ENCODE data around the gene CNKSR1. TPM values are rescaled to one million over a fixed set of nuclear protein-coding genes. Genes with fewer than 3 reads are reported as not detected.

Gene CNKSR1
- total and polyA plus RNA-seq, 2 of the 13 experiments (the other 11 are each of a cell fraction or from before 2014, with no cell fraction given), result 3.4 to 8.9 TPM

DNA sequence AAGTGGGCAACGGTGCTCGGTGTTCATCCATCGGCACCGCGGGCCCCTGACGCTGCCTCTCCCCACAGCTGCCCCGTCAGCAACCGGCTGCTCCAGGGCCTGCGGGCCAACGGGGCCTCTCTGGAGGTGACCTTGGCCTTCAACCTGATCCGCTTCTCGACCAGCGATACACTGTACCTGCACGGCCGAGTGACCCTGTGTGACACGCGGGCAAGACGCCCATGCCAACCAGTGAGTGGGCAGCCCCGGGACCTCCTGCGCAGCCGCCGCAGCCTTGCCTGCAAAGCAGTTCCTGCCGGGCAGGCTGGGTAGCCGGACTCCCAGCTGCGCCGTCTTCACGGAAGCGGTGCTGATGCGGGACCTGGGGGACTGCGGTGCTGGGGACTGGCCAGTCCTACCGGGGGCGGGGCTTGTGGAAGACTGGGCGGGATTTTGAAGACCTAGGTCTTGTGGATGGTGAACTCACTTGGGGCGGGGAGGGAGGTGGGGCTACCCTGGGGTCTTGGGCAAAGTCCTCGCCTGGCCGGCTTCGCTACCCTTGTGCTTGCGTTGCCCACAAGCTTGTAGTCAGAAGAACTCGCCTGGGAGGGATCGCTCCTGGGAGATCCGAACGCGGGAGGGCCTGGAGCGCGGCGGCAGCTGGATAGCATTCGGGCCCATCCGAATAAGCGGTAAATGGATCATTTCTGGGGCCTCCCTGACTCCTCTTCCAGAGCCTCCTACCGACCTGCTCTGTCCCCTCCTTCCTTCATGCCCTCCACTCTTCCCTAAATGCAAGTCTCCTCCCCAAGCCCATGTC, 47.9 kb downstream of the CNKSR1 start (continued):
- TF ChIP-seq FOXK1 (CRISPR knock-in tag; IDR thresholded peaks at IDR 0.05; ENCODE audit: borderline replicate concordance, low read depth) (no peak), HNF4A (CRISPR knock-in tag; IDR thresholded peaks at IDR 0.05) (0 out of 2 replicates have a peak, but pooled peaks have one; percentile 66), HOXA9 (CRISPR knock-in tag; IDR thresholded peaks at IDR 0.05; ENCODE audit: borderline replicate concordance) (no peak), ZNF644 (CRISPR knock-in tag; IDR thresholded peaks at IDR 0.05; ENCODE audit: low read depth) (no peak), RBFOX2 (IDR thresholded peaks at IDR 0.05; ENCODE audit: low read depth, low read length) (peak; percentile 84), PCBP2 (optimal IDR thresholded peaks at IDR 0.05; ENCODE audit: low read depth, low read length, poor library complexity, severe bottlenecking) (no peak), NR3C1 (CRISPR knock-in tag; IDR thresholded peaks at IDR 0.05) (no peak)
- TF ChIP-seq, protein P1, sequence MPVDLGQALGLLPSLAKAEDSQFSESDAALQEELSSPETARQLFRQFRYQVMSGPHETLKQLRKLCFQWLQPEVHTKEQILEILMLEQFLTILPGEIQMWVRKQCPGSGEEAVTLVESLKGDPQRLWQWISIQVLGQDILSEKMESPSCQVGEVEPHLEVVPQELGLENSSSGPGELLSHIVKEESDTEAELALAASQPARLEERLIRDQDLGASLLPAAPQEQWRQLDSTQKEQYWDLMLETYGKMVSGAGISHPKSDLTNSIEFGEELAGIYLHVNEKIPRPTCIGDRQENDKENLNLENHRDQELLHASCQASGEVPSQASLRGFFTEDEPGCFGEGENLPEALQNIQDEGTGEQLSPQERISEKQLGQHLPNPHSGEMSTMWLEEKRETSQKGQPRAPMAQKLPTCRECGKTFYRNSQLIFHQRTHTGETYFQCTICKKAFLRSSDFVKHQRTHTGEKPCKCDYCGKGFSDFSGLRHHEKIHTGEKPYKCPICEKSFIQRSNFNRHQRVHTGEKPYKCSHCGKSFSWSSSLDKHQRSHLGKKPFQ (CRISPR knock-in tag; IDR thresholded peaks at IDR 0.05; ENCODE audit: insufficient replicate concordance), result peak; percentile 85
- TF ChIP-seq, protein P2, sequence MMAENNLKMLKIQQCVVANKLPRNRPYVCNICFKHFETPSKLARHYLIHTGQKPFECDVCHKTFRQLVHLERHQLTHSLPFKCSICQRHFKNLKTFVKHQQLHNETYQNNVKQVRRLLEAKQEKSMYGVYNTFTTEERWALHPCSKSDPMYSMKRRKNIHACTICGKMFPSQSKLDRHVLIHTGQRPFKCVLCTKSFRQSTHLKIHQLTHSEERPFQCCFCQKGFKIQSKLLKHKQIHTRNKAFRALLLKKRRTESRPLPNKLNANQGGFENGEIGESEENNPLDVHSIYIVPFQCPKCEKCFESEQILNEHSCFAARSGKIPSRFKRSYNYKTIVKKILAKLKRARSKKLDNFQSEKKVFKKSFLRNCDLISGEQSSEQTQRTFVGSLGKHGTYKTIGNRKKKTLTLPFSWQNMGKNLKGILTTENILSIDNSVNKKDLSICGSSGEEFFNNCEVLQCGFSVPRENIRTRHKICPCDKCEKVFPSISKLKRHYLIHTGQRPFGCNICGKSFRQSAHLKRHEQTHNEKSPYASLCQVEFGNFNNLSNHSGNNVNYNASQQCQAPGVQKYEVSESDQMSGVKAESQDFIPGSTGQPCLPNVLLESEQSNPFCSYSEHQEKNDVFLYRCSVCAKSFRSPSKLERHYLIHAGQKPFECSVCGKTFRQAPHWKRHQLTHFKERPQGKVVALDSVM (CRISPR knock-in tag; IDR thresholded peaks at IDR 0.05), result peak; percentile 42; the same call in 1 of the 2 replicates
- TF ChIP-seq, protein P3, sequence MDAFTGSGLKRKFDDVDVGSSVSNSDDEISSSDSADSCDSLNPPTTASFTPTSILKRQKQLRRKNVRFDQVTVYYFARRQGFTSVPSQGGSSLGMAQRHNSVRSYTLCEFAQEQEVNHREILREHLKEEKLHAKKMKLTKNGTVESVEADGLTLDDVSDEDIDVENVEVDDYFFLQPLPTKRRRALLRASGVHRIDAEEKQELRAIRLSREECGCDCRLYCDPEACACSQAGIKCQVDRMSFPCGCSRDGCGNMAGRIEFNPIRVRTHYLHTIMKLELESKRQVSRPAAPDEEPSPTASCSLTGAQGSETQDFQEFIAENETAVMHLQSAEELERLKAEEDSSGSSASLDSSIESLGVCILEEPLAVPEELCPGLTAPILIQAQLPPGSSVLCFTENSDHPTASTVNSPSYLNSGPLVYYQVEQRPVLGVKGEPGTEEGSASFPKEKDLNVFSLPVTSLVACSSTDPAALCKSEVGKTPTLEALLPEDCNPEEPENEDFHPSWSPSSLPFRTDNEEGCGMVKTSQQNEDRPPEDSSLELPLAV (CRISPR knock-in tag; conservative IDR thresholded peaks at IDR 0.05; ENCODE audit: low read depth), result 0 out of 2 replicates have a peak, but pooled peaks have one; percentile 42
- TF ChIP-seq, protein P4, sequence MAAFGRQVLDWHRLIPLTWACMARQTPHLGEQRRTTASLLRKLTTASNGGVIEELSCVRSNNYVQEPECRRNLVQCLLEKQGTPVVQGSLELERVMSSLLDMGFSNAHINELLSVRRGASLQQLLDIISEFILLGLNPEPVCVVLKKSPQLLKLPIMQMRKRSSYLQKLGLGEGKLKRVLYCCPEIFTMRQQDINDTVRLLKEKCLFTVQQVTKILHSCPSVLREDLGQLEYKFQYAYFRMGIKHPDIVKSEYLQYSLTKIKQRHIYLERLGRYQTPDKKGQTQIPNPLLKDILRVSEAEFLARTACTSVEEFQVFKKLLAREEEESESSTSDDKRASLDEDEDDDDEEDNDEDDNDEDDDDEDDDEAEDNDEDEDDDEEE (CRISPR knock-in tag; IDR thresholded peaks at IDR 0.05), result peak; percentile 66; the same call in 1 of the 2 replicates
- TF ChIP-seq, protein P5, sequence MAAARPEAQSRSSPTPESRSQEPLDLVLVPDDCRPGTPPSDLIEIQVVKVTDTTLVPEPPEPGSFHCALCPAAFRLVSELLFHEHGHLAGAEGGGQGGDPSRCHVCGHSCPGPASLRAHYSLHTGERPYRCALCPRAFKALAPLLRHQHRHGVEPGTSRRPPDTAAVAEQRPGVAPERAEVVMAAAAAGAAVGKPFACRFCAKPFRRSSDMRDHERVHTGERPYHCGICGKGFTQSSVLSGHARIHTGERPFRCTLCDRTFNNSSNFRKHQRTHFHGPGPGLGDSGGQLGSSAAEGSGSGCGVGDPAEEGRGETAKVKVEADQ (CRISPR knock-in tag; IDR thresholded peaks at IDR 0.05; ENCODE audit: borderline replicate concordance), result peak; percentile 66; the same call in 1 of the 2 replicates
- TF ChIP-seq, protein P6, sequence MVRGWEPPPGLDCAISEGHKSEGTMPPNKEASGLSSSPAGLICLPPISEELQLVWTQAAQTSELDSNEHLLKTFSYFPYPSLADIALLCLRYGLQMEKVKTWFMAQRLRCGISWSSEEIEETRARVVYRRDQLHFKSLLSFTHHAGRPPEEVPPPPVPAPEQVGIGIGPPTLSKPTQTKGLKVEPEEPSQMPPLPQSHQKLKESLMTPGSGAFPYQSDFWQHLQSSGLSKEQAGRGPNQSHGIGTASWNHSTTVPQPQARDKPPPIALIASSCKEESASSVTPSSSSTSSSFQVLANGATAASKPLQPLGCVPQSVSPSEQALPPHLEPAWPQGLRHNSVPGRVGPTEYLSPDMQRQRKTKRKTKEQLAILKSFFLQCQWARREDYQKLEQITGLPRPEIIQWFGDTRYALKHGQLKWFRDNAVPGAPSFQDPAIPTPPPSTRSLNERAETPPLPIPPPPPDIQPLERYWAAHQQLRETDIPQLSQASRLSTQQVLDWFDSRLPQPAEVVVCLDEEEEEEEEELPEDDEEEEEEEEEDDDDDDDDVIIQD (CRISPR knock-in tag; IDR thresholded peaks at IDR 0.05; ENCODE audit: low read depth), result no peak
- TF ChIP-seq, protein P7, sequence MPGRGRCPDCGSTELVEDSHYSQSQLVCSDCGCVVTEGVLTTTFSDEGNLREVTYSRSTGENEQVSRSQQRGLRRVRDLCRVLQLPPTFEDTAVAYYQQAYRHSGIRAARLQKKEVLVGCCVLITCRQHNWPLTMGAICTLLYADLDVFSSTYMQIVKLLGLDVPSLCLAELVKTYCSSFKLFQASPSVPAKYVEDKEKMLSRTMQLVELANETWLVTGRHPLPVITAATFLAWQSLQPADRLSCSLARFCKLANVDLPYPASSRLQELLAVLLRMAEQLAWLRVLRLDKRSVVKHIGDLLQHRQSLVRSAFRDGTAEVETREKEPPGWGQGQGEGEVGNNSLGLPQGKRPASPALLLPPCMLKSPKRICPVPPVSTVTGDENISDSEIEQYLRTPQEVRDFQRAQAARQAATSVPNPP (CRISPR knock-in tag; IDR thresholded peaks at IDR 0.05), result no peak
- TF ChIP-seq, protein P8, sequence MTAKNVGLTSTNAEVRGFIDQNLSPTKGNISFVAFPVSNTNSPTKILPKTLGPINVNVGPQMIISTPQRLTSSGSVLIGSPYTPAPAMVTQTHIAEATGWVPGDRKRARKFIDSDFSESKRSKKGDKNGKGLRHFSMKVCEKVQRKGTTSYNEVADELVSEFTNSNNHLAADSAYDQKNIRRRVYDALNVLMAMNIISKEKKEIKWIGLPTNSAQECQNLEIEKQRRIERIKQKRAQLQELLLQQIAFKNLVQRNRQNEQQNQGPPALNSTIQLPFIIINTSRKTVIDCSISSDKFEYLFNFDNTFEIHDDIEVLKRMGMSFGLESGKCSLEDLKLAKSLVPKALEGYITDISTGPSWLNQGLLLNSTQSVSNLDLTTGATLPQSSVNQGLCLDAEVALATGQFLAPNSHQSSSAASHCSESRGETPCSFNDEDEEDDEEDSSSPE (CRISPR knock-in tag; IDR thresholded peaks at IDR 0.05), result peak; percentile 40; the same call in 1 of the 2 replicates

Data from HepG2 (cell line).